Measurements from ENCODE around the gene PARP9.
A peak's percentile ranks its signal among the peaks of the same experiment; 100 is the strongest.
"Not testable (repeated sequence)": the region's sequence is repeated elsewhere in the genome, so short reads cannot be mapped to it uniquely, and the experiment has no call there.

Gene PARP9

GRCh38 chr3:122572940-122573412, 8.9 kb upstream of the PARP9 start:
- DNase-seq: peak; percentile 45

GRCh38 chr3:122568755-122569154, 4.7 kb upstream of the PARP9 start:
- DNase-seq: no peak

- DNase-seq: not testable (repeated sequence)
Measured at GRCh38 chr3:122568131-122568530, 4.0 kb upstream of the PARP9 start.

- peak; percentile 19 for DNase-seq
Measured at GRCh38 chr3:122563717-122564025, 429 bp downstream of the PARP9 start.

- DNase-seq: no peak
Measured at GRCh38 chr3:122562923-122563716, 980 bp downstream of the PARP9 start.

GRCh38 chr3:122560680-122561079, 3.4 kb downstream of the PARP9 start:
- peak; percentile 74 for DNase-seq

GRCh38 chr3:122559906-122560305, 4.2 kb downstream of the PARP9 start:
- no peak for DNase-seq

- DNase-seq: no peak
Measured at GRCh38 chr3:122558605-122559004, 5.5 kb downstream of the PARP9 start.

- no peak for DNase-seq
Measured at GRCh38 chr3:122557356-122557755, 6.7 kb downstream of the PARP9 start.

GRCh38 chr3:122555275-122556071, 8.6 kb downstream of the PARP9 start:
- DNase-seq: no peak

- no peak for DNase-seq
Measured at GRCh38 chr3:122553171-122553570, 10.9 kb downstream of the PARP9 start.

GRCh38 chr3:122548619-122549018, 15.5 kb downstream of the PARP9 start:
- DNase-seq: no peak

- no peak for DNase-seq
Measured at GRCh38 chr3:122548076-122548475, 16.0 kb downstream of the PARP9 start.

GRCh38 chr3:122546151-122546550, 17.9 kb downstream of the PARP9 start:
- DNase-seq: no peak

- DNase-seq: no peak
Measured at GRCh38 chr3:122538956-122539490, 25.1 kb downstream of the PARP9 start.

- no peak for DNase-seq
Measured at GRCh38 chr3:122536632-122537001, 27.5 kb downstream of the PARP9 start.

GRCh38 chr3:122535964-122536631, 28.0 kb downstream of the PARP9 start:
- DNase-seq: no peak

GRCh38 chr3:122533931-122534334, 30.2 kb downstream of the PARP9 start:
- DNase-seq: peak; percentile 63

GRCh38 chr3:122533480-122533879, 30.6 kb downstream of the PARP9 start:
- no peak for DNase-seq

GRCh38 chr3:122530164-122530563, 33.9 kb downstream of the PARP9 start:
- DNase-seq: no peak

GRCh38 chr3:122523317-122523716, 40.8 kb downstream of the PARP9 start:
- DNase-seq: no peak

- no peak for DNase-seq
Measured at GRCh38 chr3:122520861-122521260, 43.2 kb downstream of the PARP9 start.

GRCh38 chr3:122519693-122520092, 44.4 kb downstream of the PARP9 start:
- DNase-seq: no peak

Measured in stimulated activated CD4-positive, alpha-beta T cell treated with anti-CD3 and anti-CD28 coated beads, Interleukin-4, amount 100 ng/mL, for 24 hours (primary cell).